Measurements from ENCODE around the gene PDK2.

Gene PDK2

DNA sequence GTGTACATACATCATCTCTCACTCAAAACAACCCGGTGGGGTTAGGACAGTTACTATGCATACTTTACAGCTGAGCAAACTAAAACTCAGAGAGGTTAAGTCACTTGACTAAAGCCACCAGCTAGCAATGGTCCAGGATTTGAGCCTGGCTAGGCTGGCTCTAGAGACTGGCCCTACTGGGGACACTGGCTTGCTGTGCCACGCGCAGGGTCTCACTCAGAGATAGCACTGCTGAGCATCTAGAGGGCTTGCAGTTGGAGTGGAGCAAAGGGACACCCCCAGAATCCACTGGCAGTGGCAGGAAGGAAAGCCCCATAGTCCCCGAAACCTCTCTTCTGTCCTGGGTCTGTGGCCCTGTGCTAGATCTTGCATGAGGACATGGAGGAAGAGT is 23.7 kb downstream of the PDK2 start:
- WGBS (ENCODE audit: extremely low coverage, insufficient coverage, insufficient read length): no CpG with 5 or more reads among the region's 4 CpGs
- Histone ChIP-seq H4K12ac (ENCODE audit: low read depth, low read length) (no peak overlapping the region), H3K79me1 (ENCODE audit: low read length) (peaks cover 7% of the 10 kb centered on the region)

DNA sequence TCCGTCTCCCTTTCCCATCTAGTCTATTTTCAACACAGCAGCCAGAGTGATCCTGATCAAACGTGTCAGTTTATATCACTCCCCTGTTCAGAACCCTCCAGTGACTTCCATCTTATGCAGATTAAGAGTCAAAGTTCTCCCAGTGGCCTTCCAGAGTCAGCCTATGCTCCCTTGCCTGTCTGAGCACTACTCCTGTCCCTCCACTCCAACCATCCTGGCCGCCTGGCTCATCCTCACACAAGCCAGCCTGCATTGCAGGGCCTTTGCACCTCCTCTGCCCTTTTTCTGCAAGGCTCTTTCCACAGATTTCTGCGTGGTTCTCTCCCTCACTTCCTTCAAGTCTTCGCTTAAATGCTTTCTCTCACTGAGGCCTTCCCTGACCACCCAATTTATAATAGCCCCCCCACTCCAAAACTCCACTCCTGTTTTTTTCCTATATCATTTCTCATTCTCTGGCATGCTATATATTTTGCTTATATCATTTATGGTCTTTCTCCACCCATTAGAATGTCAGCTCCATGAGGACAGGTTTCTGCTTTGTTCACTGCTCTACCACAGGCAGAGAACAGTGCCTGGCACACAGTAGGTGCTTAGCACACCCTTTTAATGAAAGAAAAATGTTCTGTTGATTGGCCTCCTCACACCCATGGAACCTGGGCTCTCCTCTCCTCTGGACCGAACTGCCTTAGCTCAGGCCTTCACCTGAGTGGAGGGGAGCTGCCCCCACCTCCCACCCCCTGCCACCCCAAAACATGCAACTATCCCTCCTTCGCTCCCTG is 25.5 kb downstream of the PDK2 start:
- H2AFZ ChIP-seq (ENCODE audit: insufficient read depth, low read length, poor library complexity): no peak overlapping the region
- H3K4me1 ChIP-seq (ENCODE audit: control insufficient read depth in 1 of 2, insufficient read depth in 2 of 2, low read length in 2 of 2): peaks cover 15 to 20% of the 10 kb centered on the region in 2 experiments
- H3K79me2 ChIP-seq (ENCODE audit: control insufficient read depth, insufficient read depth, low read length, poor library complexity): no peaks in the 10 kb centered on the region
- H3K23ac ChIP-seq (ENCODE audit: low read length): no peak overlapping the region
- H3K36me3 ChIP-seq (ENCODE audit: control insufficient read depth in 1 of 2, insufficient read depth in 2 of 2, low read length in 2 of 2): no peaks in the 10 kb centered on the region
- H3K4me3 ChIP-seq (ENCODE audit: low read depth, low read length): no peak overlapping the region
- H3K4ac ChIP-seq (ENCODE audit: low read depth, low read length): no peak overlapping the region
- H2BK120ac ChIP-seq (ENCODE audit: insufficient read depth, low read length, poor library complexity): no peak overlapping the region
- no peak overlapping the region for H3K27ac ChIP-seq (ENCODE audit: low read depth, low read length)
- H3K4me2 ChIP-seq (ENCODE audit: low read length): no peak overlapping the region
- WGBS (ENCODE audit: extremely low coverage, insufficient coverage, insufficient read length): no CpG with 5 or more reads among the region's 7 CpGs
- no peak overlapping the region for H2BK12ac ChIP-seq (ENCODE audit: low read length)
- no peak overlapping the region for H3K14ac ChIP-seq (ENCODE audit: low read length)
- no peak overlapping the region for H4K12ac ChIP-seq (ENCODE audit: low read depth, low read length)
- no peak overlapping the region for H2AK5ac ChIP-seq (ENCODE audit: low read length)
- H3K9ac ChIP-seq (ENCODE audit: low read length): no peak overlapping the region
- H4K91ac ChIP-seq (ENCODE audit: low read depth, low read length): no peak overlapping the region
- no peak for DNase-seq
- H3K27me3 ChIP-seq (ENCODE audit: insufficient read depth, low read length): no peaks in the 10 kb centered on the region
- H2BK5ac ChIP-seq (ENCODE audit: low read depth, low read length, poor library complexity): no peak overlapping the region
- H3K18ac ChIP-seq (ENCODE audit: low read length): no peak overlapping the region
- H4K8ac ChIP-seq (ENCODE audit: low read depth, low read length): no peak overlapping the region
- peaks cover 7% of the 10 kb centered on the region for H3K79me1 ChIP-seq (ENCODE audit: low read length)
- H3K9me3 ChIP-seq (ENCODE audit: insufficient read depth, low read depth, low read length): peaks cover 3% of the 10 kb centered on the region

More for the DNA sequence above, 23.7 kb downstream of the PDK2 start:
- peaks cover 6 to 7% of the 10 kb centered on the region in 2 experiments for H3K36me3 ChIP-seq (ENCODE audit: control insufficient read depth in 1 of 2, insufficient read depth in 2 of 2, low read length in 2 of 2)
- H3K79me2 ChIP-seq (ENCODE audit: control insufficient read depth, insufficient read depth, low read length, poor library complexity): no peaks in the 10 kb centered on the region
- no peak overlapping the region for H3K9ac ChIP-seq (ENCODE audit: low read length)
- no peak overlapping the region for H3K18ac ChIP-seq (ENCODE audit: low read length)
- no peak overlapping the region for H3K4me2 ChIP-seq (ENCODE audit: low read length)
- H2AK5ac ChIP-seq (ENCODE audit: low read length): no peak overlapping the region
- no peak overlapping the region for H2BK12ac ChIP-seq (ENCODE audit: low read length)
- H2BK5ac ChIP-seq (ENCODE audit: low read depth, low read length, poor library complexity): no peak overlapping the region
- H4K8ac ChIP-seq (ENCODE audit: low read depth, low read length): no peak overlapping the region
- no peak overlapping the region for H3K27ac ChIP-seq (ENCODE audit: low read depth, low read length)
- no peaks in the 10 kb centered on the region for H3K27me3 ChIP-seq (ENCODE audit: insufficient read depth, low read length)
- DNase-seq: no peak
- peaks cover 12 to 17% of the 10 kb centered on the region in 2 experiments for H3K4me1 ChIP-seq (ENCODE audit: control insufficient read depth in 1 of 2, insufficient read depth in 2 of 2, low read length in 2 of 2)
- peaks cover 2% of the 10 kb centered on the region for H3K9me3 ChIP-seq (ENCODE audit: insufficient read depth, low read depth, low read length)
- H3K14ac ChIP-seq (ENCODE audit: low read length): no peak overlapping the region
- H4K91ac ChIP-seq (ENCODE audit: low read depth, low read length): no peak overlapping the region
- no peak overlapping the region for H3K23ac ChIP-seq (ENCODE audit: low read length)
- no peak overlapping the region for H2BK120ac ChIP-seq (ENCODE audit: insufficient read depth, low read length, poor library complexity)
- no peak overlapping the region for H2AFZ ChIP-seq (ENCODE audit: insufficient read depth, low read length, poor library complexity)
- no peak overlapping the region for H3K4ac ChIP-seq (ENCODE audit: low read depth, low read length)
- no peak overlapping the region for H3K4me3 ChIP-seq (ENCODE audit: low read depth, low read length)

DNA sequence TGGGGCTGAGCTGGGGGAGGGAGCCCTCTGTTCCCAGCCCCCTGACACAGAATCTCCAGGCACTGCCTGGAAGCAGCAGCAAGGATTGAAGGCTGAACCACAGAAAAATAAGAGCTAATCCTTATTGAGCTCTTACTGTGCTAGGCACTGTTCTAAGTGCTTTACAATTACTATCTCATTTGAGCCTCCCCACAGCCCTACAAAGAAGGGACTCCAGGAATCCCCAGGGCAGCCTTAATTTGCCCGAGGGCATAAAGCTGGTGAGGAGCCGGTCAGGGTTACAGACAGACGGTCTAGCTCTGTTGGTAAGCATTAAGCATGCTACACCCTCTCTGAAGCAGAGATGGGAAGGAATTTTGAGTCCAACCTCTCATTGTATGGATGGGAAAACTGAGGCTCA is 27.8 kb downstream of the PDK2 start:
- H4K8ac ChIP-seq (ENCODE audit: low read depth, low read length): peak overlapping the region; percentile 30
- peak overlapping the region; percentile 48 for H2BK120ac ChIP-seq (ENCODE audit: insufficient read depth, low read length, poor library complexity)
- H3K4me1 ChIP-seq (ENCODE audit: control insufficient read depth in 1 of 2, insufficient read depth in 2 of 2, low read length in 2 of 2): peaks cover 16 to 20% of the 10 kb centered on the region in 2 experiments
- peak overlapping the region; percentile 60 for H4K91ac ChIP-seq (ENCODE audit: low read depth, low read length)
- peak overlapping the region; percentile 6 for H3K9ac ChIP-seq (ENCODE audit: low read length)
- peak overlapping the region; percentile 28 for H2AK5ac ChIP-seq (ENCODE audit: low read length)
- no peaks in the 10 kb centered on the region for H3K79me2 ChIP-seq (ENCODE audit: control insufficient read depth, insufficient read depth, low read length, poor library complexity)
- peak overlapping the region; percentile 45 for H3K14ac ChIP-seq (ENCODE audit: low read length)
- H3K36me3 ChIP-seq (ENCODE audit: control insufficient read depth in 1 of 2, insufficient read depth in 2 of 2, low read length in 2 of 2): no peaks in the 10 kb centered on the region
- peaks cover 3% of the 10 kb centered on the region for H3K9me3 ChIP-seq (ENCODE audit: insufficient read depth, low read depth, low read length)
- no peak overlapping the region for H3K4me2 ChIP-seq (ENCODE audit: low read length)
- no peaks in the 10 kb centered on the region for H3K27me3 ChIP-seq (ENCODE audit: insufficient read depth, low read length)
- H2BK5ac ChIP-seq (ENCODE audit: low read depth, low read length, poor library complexity): peak overlapping the region; percentile 27
- H3K23ac ChIP-seq (ENCODE audit: low read length): no peak overlapping the region
- no peak overlapping the region for H4K12ac ChIP-seq (ENCODE audit: low read depth, low read length)
- H3K18ac ChIP-seq (ENCODE audit: low read length): peak overlapping the region; percentile 50
- no peak overlapping the region for H3K4ac ChIP-seq (ENCODE audit: low read depth, low read length)
- no peak for DNase-seq
- peaks cover 8% of the 10 kb centered on the region for H3K79me1 ChIP-seq (ENCODE audit: low read length)
- peak overlapping the region; percentile 28 for H2BK12ac ChIP-seq (ENCODE audit: low read length)
- WGBS (ENCODE audit: extremely low coverage, insufficient coverage, insufficient read length): no CpG with 5 or more reads among the region's 3 CpGs
- H2AFZ ChIP-seq (ENCODE audit: insufficient read depth, low read length, poor library complexity): no peak overlapping the region
- peak overlapping the region; percentile 42 for H3K27ac ChIP-seq (ENCODE audit: low read depth, low read length)
- H3K4me3 ChIP-seq (ENCODE audit: low read depth, low read length): no peak overlapping the region

DNA sequence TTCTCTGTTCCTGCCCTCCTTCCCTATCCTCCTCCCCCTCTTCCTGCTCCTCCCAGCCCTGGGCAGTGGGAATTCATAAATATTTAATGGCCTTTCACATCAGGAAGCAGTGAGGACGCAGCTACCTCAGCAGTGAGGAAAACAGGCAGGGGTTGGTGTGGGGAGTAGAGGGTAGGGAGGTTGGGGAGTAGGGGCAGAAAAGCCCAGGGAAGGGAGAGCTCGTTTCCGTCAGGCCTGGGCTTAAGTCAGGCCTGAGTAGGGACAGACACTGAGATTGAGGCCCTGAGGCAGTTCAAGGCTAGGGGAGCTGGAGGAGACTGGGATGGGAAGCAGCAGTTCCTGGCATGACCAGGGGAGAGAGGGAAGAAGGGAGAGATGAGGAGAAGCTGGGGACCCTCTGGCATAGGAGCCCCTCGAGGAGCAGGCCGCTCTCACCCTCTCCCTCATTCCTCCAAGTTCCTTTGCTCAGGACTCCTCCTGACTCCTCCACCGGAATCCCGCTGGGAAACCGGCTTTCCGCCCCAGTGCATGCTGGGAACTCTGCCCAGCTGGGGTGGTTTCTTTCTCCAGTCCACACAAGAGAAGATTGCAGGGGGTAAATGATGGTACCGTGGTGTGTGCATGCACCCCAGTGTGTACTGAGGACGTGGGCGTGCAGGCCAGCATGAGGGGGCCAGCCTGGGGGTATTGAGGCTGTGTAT is 28.6 kb downstream of the PDK2 start:
- WGBS (ENCODE audit: extremely low coverage, insufficient coverage, insufficient read length): no CpG with 5 or more reads among the region's 12 CpGs
- Histone ChIP-seq H3K9ac (ENCODE audit: low read length) (no peak overlapping the region), H3K79me2 (ENCODE audit: control insufficient read depth, insufficient read depth, low read length, poor library complexity) (no peaks in the 10 kb centered on the region)

More for the DNA sequence above, 28.6 kb downstream of the PDK2 start:
- H3K23ac ChIP-seq (ENCODE audit: low read length): no peak overlapping the region
- H3K4me1 ChIP-seq (ENCODE audit: control insufficient read depth in 1 of 2, insufficient read depth in 2 of 2, low read length in 2 of 2): peaks cover 23 to 27% of the 10 kb centered on the region in 2 experiments
- no peak overlapping the region for H3K14ac ChIP-seq (ENCODE audit: low read length)
- no peak overlapping the region for H3K4me3 ChIP-seq (ENCODE audit: low read depth, low read length)
- H2AFZ ChIP-seq (ENCODE audit: insufficient read depth, low read length, poor library complexity): peak overlapping the region; percentile 9
- H4K91ac ChIP-seq (ENCODE audit: low read depth, low read length): peak overlapping the region; percentile 2
- H3K27me3 ChIP-seq (ENCODE audit: insufficient read depth, low read length): no peaks in the 10 kb centered on the region
- H2BK5ac ChIP-seq (ENCODE audit: low read depth, low read length, poor library complexity): no peak overlapping the region
- H3K9me3 ChIP-seq (ENCODE audit: insufficient read depth, low read depth, low read length): peaks cover 3% of the 10 kb centered on the region
- no peak for DNase-seq
- H3K79me1 ChIP-seq (ENCODE audit: low read length): peaks cover 13% of the 10 kb centered on the region
- H4K12ac ChIP-seq (ENCODE audit: low read depth, low read length): peak overlapping the region; percentile 6
- peak overlapping the region; percentile 13 for H2BK120ac ChIP-seq (ENCODE audit: insufficient read depth, low read length, poor library complexity)
- no peak overlapping the region for H3K18ac ChIP-seq (ENCODE audit: low read length)
- peak overlapping the region; percentile 28 for H2BK12ac ChIP-seq (ENCODE audit: low read length)
- H4K8ac ChIP-seq (ENCODE audit: low read depth, low read length): peak overlapping the region; percentile 30
- H3K36me3 ChIP-seq (ENCODE audit: control insufficient read depth in 1 of 2, insufficient read depth in 2 of 2, low read length in 2 of 2): no peaks in the 10 kb centered on the region
- peak overlapping the region; percentile 42 for H3K27ac ChIP-seq (ENCODE audit: low read depth, low read length)
- H3K4me2 ChIP-seq (ENCODE audit: low read length): no peak overlapping the region
- H2AK5ac ChIP-seq (ENCODE audit: low read length): peak overlapping the region; percentile 28
- no peak overlapping the region for H3K4ac ChIP-seq (ENCODE audit: low read depth, low read length)

Data from trophoblast cell (in vitro differentiated cells and primary cell).